ENCODE results near the gene UROC1. TPM values are rescaled to one million over a fixed set of nuclear protein-coding genes. Genes with fewer than 3 reads are reported as not detected.

UROC1 gene
- total RNA-seq, 3 donors from 2014 or later = not detected

DNA sequence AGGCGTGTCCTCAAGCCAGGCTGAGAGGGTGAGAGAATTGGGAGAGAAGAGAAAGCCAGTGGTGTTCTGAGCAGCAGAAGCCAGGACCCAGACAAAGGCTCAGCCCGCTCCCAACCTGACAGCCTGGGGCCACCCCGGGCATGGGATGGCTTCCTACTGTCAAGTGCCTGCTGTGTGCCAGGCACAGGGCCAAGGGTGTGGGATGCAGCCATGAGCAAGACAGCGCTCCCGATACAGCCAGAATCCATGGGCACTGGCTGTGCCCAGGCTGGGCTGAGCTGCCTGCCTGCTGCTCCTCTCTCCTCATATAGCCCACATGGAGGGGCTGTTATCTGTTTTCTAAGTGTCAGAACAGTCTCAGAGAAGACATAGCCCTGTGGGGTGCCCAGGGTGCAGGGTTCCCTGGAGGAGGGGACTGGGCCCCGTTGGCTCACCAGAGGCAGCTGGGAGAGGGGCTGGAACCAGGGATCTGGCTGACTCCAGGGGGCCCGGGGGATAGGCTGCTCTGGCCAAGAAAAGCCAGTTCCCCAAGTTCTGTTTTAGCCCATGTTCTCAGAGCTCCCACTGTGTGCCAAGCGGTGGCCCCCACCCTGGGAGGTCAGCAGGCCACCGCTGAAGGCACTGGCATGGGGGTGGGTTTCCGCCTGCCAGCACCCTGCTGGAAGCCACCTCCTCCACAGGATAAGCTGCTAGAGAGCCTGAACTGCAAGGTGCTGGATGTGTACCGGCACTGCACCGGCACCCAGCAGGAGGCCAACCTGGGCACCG lies 83.9 kb downstream of the UROC1 start:
- DNase-seq = no peak
- Histone ChIP-seq H3K36me3 (ENCODE audit: low read depth) (no peaks in the 10 kb centered on the region), H3K4me3 (no peak overlapping the region), H3K9me3 (no peaks in the 10 kb centered on the region), H3K4me1 (ENCODE audit: low read depth) (no peaks in the 10 kb centered on the region)
- peak; percentile 8 for ATAC-seq
- TF ChIP-seq CTCF (IDR thresholded peaks at IDR 0.05) = no peak
- intact Hi-C loops (cut with DNase I, micrococcal nuclease) = no loop called here

GRCh38 chr3:126433105-126433430 lies 84.5 kb downstream of the UROC1 start:
- Histone ChIP-seq H3K36me3 (ENCODE audit: low read depth) (no peaks in the 10 kb centered on the region), H3K4me3 (no peak overlapping the region), H3K4me1 (ENCODE audit: low read depth) (no peaks in the 10 kb centered on the region), H3K9me3 (no peaks in the 10 kb centered on the region)
- DNase-seq (no peak), ATAC-seq (no peak)
- no peak for TF ChIP-seq CTCF (IDR thresholded peaks at IDR 0.05)
- intact Hi-C loops (cut with DNase I, micrococcal nuclease) = no loop called here

DNA sequence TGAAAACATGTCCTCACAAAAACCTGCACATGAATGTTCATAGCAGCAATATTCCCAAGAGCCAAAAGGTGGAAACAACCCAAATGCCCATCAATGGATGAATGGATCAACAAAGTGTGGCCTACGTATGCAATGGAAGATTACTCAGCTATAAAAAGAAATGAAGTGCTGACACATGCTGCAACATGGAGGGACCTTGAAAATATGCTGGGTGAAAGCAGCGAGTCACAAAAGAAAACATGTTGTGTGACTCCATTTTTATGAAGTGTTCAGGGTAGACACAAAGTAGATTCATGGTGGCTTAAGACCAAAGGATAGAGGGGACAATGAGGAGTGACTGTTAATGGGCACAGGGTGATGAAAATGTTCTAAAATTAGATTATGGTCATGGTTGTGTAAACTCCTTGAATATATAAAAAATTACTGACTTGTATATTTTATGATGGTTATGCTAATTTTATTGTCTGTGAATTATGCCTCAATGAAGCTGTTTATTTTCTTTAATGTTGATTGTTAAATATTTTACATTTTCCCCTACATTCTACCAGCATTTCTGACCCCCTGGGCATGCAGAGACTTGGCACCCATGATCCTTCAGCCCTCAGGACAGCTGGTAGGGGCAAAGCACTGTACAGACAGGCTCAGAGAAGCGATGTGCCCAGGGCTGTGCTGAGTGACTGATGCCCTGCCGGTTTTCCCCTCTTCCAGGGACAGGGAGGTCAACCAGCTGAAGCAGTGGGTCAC lies 85.0 kb downstream of the UROC1 start:
- no peaks in the 10 kb centered on the region for H3K9me3 ChIP-seq
- no peaks in the 10 kb centered on the region for H3K4me1 ChIP-seq (ENCODE audit: low read depth)
- ATAC-seq = no peak
- intact Hi-C loops (cut with DNase I, micrococcal nuclease) = no loop called here
- DNase-seq = no peak
- TF ChIP-seq CTCF (IDR thresholded peaks at IDR 0.05) = no peak
- H3K4me3 ChIP-seq = no peak overlapping the region
- no peaks in the 10 kb centered on the region for H3K36me3 ChIP-seq (ENCODE audit: low read depth)

Other genes with a start within 250 kb of the UROC1 start
- 10 to 100 TPM in 1 of 3 donors, 1 to 10 TPM in 2; 1.3 to 21.9 (median 2.0) TPM for gene KLF15, start 160.4 kb downstream of the UROC1 start, total RNA-seq
- not detected for gene CFAP100, start 122.9 kb downstream of the UROC1 start, total RNA-seq
- gene ZXDC, start 41.9 kb downstream of the UROC1 start, total RNA-seq = 10 to 100 TPM; 28.7 to 39.4 (median 37.7) TPM
- gene CHST13, start 6.4 kb upstream of the UROC1 start, total RNA-seq = 1 to 10 TPM in 1 of 3 donors, under 1 TPM in 2; 0.27 to 5.7 (median 0.98) TPM
- not detected for gene C3orf22, start 41.2 kb upstream of the UROC1 start, total RNA-seq
- 10 to 100 TPM in 1 of 3 donors, 1 to 10 TPM in 2; 4.5 to 11.4 (median 5.4) TPM for gene TXNRD3, start 137.4 kb upstream of the UROC1 start, total RNA-seq
- gene CHCHD6, start 186.5 kb upstream of the UROC1 start, total RNA-seq = 1 to 10 TPM; 5.9 to 9.8 (median 6.5) TPM

Measured in mucosa of descending colon (tissue), 3 donors.